T-helper 17 cell (primary cell): ENCODE results near the gene RNF227. TPM values are rescaled to one million over a fixed set of nuclear protein-coding genes. Genes with fewer than 3 reads are reported as not detected.

Source experiments
- ATAC-seq: fragments of 150-1000 bp; cut with Tn5 transposase; 2 replicates; pipeline ENCODE4 v1.10.0; 2021; ENCODE audit warnings: mild to moderate bottlenecking, moderate library complexity
- DNase-seq, 3 donors: peaks; one replicate each; pipeline versions ENCODE4 v3.0.0 to v3.0.0-alpha.2; 2020 to 2021
- H3K9me3 ChIP-seq: one replicate; pipeline ENCODE4 v1.7.0; 2013; ENCODE audit warnings: low read length, mild to moderate bottlenecking; ENCODE audit not compliant: control insufficient read depth, poor library complexity, severe bottlenecking
- H3K27ac Mint-ChIP-seq: one replicate; pipeline ENCODE4 v1.8.0; 2022; ENCODE audit warnings: mild to moderate bottlenecking, moderate library complexity, mixed read lengths
- H3K27me3 Mint-ChIP-seq: one replicate; pipeline ENCODE4 v1.8.0; 2022; ENCODE audit warnings: mixed read lengths
- H3K36me3 Mint-ChIP-seq: one replicate; pipeline ENCODE4 v1.8.0; 2022; ENCODE audit warnings: low read depth, mixed read lengths
- H3K4me1 Mint-ChIP-seq: one replicate; pipeline ENCODE4 v1.8.0; 2022; ENCODE audit warnings: mild to moderate bottlenecking, mixed read lengths
- H3K4me3 Mint-ChIP-seq: one replicate; pipeline ENCODE4 v1.8.0; 2022; ENCODE audit warnings: mild to moderate bottlenecking, moderate library complexity, mixed read lengths
- total RNA-seq, 4 donors: library from RNA in 2 of 4; stranded (reverse) in 2 of 4; gene quantifications; one replicate each; pipeline ENCODE4 v1.2.3 and lab custom pipeline; 2022 to 2026

Gene RNF227
- total RNA-seq, 2 donors from 2014 or later, result 1.4 to 2.3 TPM

GRCh38 chr17:7916808-7917207 is 719 bp upstream of the RNF227 start:
- peaks cover 28% of the 10 kb centered on the region for H3K4me1 Mint-ChIP-seq
- peak overlapping the region; percentile 84 for H3K27ac Mint-ChIP-seq
- no peaks in the 10 kb centered on the region for H3K27me3 Mint-ChIP-seq
- no peaks in the 10 kb centered on the region for H3K9me3 ChIP-seq
- no peaks in the 10 kb centered on the region for H3K36me3 Mint-ChIP-seq
- ATAC-seq (no peak), DNase-seq (no peak)
- peak overlapping the region; percentile 90 for H3K4me3 Mint-ChIP-seq

- H3K36me3 Mint-ChIP-seq, result no peaks in the 10 kb centered on the region
- H3K27me3 Mint-ChIP-seq, result no peaks in the 10 kb centered on the region
- ATAC-seq, result no peak
- peaks cover 25% of the 10 kb centered on the region for H3K4me1 Mint-ChIP-seq
- DNase-seq, result no peak
- H3K9me3 ChIP-seq, result no peaks in the 10 kb centered on the region
- H3K27ac Mint-ChIP-seq, result peak overlapping the region; percentile 84
- peak overlapping the region; percentile 90 for H3K4me3 Mint-ChIP-seq
These were observed 245 bp upstream of the RNF227 start for GRCh38 chr17:7916385-7916682.

DNA sequence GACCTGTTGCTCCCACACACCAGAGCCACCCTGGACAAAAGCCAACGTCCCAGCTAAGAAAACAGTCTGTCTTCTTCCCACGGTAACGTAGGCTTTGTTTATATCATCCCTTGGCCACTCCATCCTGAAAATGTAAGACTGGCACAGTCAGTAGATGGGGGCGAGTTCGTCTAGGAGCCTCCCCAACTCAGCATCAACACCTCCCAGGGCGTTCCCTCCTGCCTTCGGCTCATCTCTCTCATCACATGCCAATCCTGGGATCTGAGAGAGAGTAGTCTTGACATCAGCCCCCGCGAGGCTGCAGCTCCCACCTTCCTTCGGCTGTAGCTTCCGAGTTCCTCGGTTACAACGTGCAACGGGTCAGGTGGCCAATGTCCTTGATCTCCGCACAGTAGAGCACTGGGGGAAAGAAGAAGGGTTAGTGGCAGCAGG is 894 bp downstream of the RNF227 start:
- ATAC-seq, result no peak
- H3K27me3 Mint-ChIP-seq, result no peaks in the 10 kb centered on the region

GRCh38 chr17:7912927-7913524 is 3.1 kb downstream of the RNF227 start:
- Mint-ChIP-seq H3K4me3 (peak overlapping the region; percentile 33), H3K36me3 (peaks cover 17% of the 10 kb centered on the region), H3K27me3 (no peaks in the 10 kb centered on the region), H3K27ac (peak overlapping the region; percentile 19), H3K4me1 (peaks cover 21% of the 10 kb centered on the region)
- no peaks in the 10 kb centered on the region for H3K9me3 ChIP-seq
- DNase-seq, result no peak
- peak; percentile 54 for ATAC-seq

More for the DNA sequence above, 894 bp downstream of the RNF227 start:
- H3K9me3 ChIP-seq, result no peaks in the 10 kb centered on the region
- H3K4me1 Mint-ChIP-seq, result peaks cover 21% of the 10 kb centered on the region
- peak overlapping the region; percentile 56 for H3K27ac Mint-ChIP-seq
- H3K36me3 Mint-ChIP-seq, result peaks cover 7% of the 10 kb centered on the region
- no peak for DNase-seq
- peak overlapping the region; percentile 90 for H3K4me3 Mint-ChIP-seq

DNA sequence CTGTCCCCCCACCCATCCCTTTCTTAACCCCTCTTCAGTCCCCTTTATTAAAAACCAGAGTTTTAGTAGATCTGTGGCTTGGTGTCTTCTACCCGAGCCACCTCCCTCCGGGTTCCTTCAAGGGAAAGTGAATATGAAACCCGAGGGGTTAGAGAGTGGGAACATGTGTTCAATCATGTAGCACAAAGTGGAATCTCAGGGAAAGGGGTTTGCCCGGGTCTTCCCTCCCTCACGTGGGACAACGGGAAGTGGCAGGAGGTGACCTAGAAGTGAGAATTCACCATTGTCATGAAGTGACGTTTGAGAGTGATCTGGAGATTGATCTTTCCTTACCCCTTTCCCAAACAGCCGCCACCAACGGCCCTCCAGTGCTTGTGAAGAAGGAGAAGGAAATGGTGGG is 5.0 kb downstream of the RNF227 start:
- Mint-ChIP-seq H3K4me3 (no peak overlapping the region), H3K27me3 (no peaks in the 10 kb centered on the region), H3K4me1 (peaks cover 13% of the 10 kb centered on the region), H3K27ac (no peak overlapping the region), H3K36me3 (peaks cover 19% of the 10 kb centered on the region)
- no peak for DNase-seq
- ATAC-seq, result no peak
- no peaks in the 10 kb centered on the region for H3K9me3 ChIP-seq

GRCh38 chr17:7910711-7911110 is 5.4 kb downstream of the RNF227 start:
- no peak for ATAC-seq
- Mint-ChIP-seq H3K36me3 (peaks cover 19% of the 10 kb centered on the region), H3K27me3 (no peaks in the 10 kb centered on the region), H3K4me1 (peaks cover 13% of the 10 kb centered on the region), H3K4me3 (no peak overlapping the region), H3K27ac (peak overlapping the region; percentile 51)
- no peaks in the 10 kb centered on the region for H3K9me3 ChIP-seq
- DNase-seq, result no peak

GRCh38 chr17:7910281-7910680 is 5.8 kb downstream of the RNF227 start:
- H3K9me3 ChIP-seq, result no peaks in the 10 kb centered on the region
- Mint-ChIP-seq H3K27me3 (no peaks in the 10 kb centered on the region), H3K4me3 (no peak overlapping the region), H3K4me1 (peaks cover 13% of the 10 kb centered on the region), H3K27ac (peak overlapping the region; percentile 51), H3K36me3 (peaks cover 19% of the 10 kb centered on the region)
- DNase-seq (no peak), ATAC-seq (no peak)

GRCh38 chr17:7909089-7909488 is 7.0 kb downstream of the RNF227 start:
- H3K36me3 Mint-ChIP-seq, result peaks cover 25% of the 10 kb centered on the region
- peak overlapping the region; percentile 51 for H3K27ac Mint-ChIP-seq
- H3K27me3 Mint-ChIP-seq, result no peaks in the 10 kb centered on the region
- H3K4me1 Mint-ChIP-seq, result peaks cover 12% of the 10 kb centered on the region
- no peak for ATAC-seq
- no peak overlapping the region for H3K4me3 Mint-ChIP-seq
- no peaks in the 10 kb centered on the region for H3K9me3 ChIP-seq
- DNase-seq, result no peak

DNA sequence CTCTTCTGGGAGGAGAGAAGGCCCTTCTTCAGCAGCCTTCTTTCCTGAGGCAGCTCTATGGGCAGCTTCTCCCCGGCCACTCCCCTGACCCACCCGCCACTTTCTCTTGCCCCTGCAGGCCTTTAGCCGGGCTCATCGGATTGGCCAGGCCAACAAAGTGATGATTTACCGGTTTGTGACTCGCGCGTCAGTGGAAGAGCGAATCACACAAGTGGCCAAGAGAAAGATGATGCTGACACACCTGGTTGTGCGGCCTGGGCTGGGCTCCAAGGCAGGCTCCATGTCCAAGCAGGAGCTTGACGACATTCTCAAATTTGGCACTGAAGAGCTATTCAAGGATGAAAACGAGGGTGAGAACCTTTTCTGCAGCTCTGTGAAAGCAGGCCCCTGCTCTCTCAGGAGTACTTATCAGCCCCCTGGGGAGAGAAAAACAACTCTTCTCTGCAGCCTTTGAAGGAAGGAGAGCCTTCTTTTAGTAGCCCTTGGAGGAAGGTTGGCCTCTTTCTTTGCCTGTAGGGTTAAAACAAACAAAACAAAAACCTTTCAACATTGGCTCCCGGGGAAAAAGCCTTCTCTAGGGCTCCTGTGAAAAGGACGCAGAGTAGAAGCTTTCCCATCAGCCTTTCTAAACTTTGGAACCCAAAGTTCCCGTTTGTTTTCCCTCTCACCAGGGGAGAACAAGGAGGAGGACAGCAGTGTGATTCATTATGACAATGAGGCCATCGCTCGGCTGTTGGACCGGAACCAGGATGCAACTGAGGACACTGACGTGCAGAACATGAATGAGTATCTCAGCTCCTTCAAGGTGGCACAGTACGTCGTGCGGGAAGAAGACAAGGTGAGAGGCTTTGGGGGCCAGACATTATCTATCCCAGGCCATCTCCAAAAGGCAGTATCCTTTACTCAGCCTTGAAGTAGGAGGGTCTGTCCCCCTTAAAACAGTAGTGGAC is 12.7 kb downstream of the RNF227 start:
- H3K9me3 ChIP-seq, result no peaks in the 10 kb centered on the region
- Mint-ChIP-seq H3K36me3 (peaks cover 21% of the 10 kb centered on the region), H3K27me3 (no peaks in the 10 kb centered on the region), H3K27ac (peak overlapping the region; percentile 54), H3K4me1 (peaks cover 8% of the 10 kb centered on the region), H3K4me3 (no peak overlapping the region)
- no peak for ATAC-seq
- no peak for DNase-seq

GRCh38 chr17:7897773-7898172 is 18.3 kb downstream of the RNF227 start:
- ATAC-seq (peak; percentile 63), DNase-seq (no peak)
- H3K4me3 Mint-ChIP-seq, result no peak overlapping the region
- peaks cover 29% of the 10 kb centered on the region for H3K36me3 Mint-ChIP-seq
- no peaks in the 10 kb centered on the region for H3K27me3 Mint-ChIP-seq
- peak overlapping the region; percentile 91 for H3K27ac Mint-ChIP-seq
- no peaks in the 10 kb centered on the region for H3K9me3 ChIP-seq
- H3K4me1 Mint-ChIP-seq, result peaks cover 17% of the 10 kb centered on the region

DNA sequence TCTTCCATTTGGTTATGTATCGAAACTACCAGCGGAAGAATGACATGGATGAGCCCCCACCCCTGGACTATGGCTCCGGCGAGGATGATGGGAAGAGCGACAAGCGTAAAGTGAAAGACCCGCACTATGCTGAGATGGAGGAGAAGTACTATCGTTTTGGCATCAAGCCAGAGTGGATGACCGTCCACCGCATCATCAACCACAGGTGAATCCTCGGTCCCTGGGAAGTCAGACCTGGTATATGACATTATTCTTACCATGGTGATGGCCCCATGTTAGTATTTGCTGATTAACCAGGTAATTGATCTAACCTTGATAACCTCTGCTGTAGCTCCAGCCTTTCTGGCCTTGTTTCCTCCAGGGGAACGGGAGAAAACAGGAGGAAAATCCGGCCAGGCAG is 19.0 kb downstream of the RNF227 start:
- H3K27me3 Mint-ChIP-seq, result no peaks in the 10 kb centered on the region
- no peak for ATAC-seq
- H3K9me3 ChIP-seq, result no peaks in the 10 kb centered on the region
- peak overlapping the region; percentile 61 for H3K27ac Mint-ChIP-seq
- no peak overlapping the region for H3K4me3 Mint-ChIP-seq
- peaks cover 29% of the 10 kb centered on the region for H3K36me3 Mint-ChIP-seq
- peaks cover 17% of the 10 kb centered on the region for H3K4me1 Mint-ChIP-seq
- DNase-seq, result no peak

- Mint-ChIP-seq H3K27me3 (no peaks in the 10 kb centered on the region), H3K4me1 (peaks cover 22% of the 10 kb centered on the region), H3K4me3 (no peak overlapping the region), H3K27ac (no peak overlapping the region), H3K36me3 (peaks cover 31% of the 10 kb centered on the region)
- H3K9me3 ChIP-seq, result no peaks in the 10 kb centered on the region
- no peak for DNase-seq
- ATAC-seq, result no peak
These were observed 21.2 kb downstream of the RNF227 start for GRCh38 chr17:7894866-7895265.

GRCh38 chr17:7894226-7894625 is 21.9 kb downstream of the RNF227 start:
- H3K9me3 ChIP-seq, result no peaks in the 10 kb centered on the region
- Mint-ChIP-seq H3K27ac (peak overlapping the region; percentile 21), H3K36me3 (peaks cover 27% of the 10 kb centered on the region), H3K4me1 (peaks cover 23% of the 10 kb centered on the region), H3K27me3 (no peaks in the 10 kb centered on the region), H3K4me3 (no peak overlapping the region)
- ATAC-seq (no peak), DNase-seq (no peak)
